Measurements from ENCODE around the gene CCS. TPM values are rescaled to one million over a fixed set of nuclear protein-coding genes. Genes with fewer than 3 reads are reported as not detected.
A peak's percentile ranks its signal among the peaks of the same experiment; 100 is the strongest.

CCS gene
- total RNA-seq, 4 donors from 2014 or later = 12.7 to 27.5 (median 21.2) TPM

GRCh38 chr11:66546368-66546965 lies 46.5 kb upstream of the CCS start, which contains the start of gene ACTN3:
TSS of gene ACTN3 (plus strand) at chr11:66546903. CDS start at chr11:66546938, 35 bp downstream.
- H3K4me3 ChIP-seq = peak within 1 kb of the TSS; percentile 68 to 90 (median 82)
- intact Hi-C loops (cut with DNase I) = no loop called here
- H3K4me1 ChIP-seq = peaks cover 7 to 40% (median 26%) of the 10 kb centered on the region in 3 donors
- no peaks in the 10 kb centered on the region for H3K27me3 ChIP-seq
- no peak for TF ChIP-seq CTCF (IDR thresholded peaks at IDR 0.05)
- WGBS, 2 donors = 2% methylated on average over 18 of the region's 37 CpGs; no CpG with 5 or more reads in 1 of the 2 donors
- H3K27ac ChIP-seq = peak within 1 kb of the TSS; percentile 60 to 89 (median 84)
- DNase-seq = no peak
- no peaks in the 10 kb centered on the region for H3K9me3 ChIP-seq
- H3K36me3 ChIP-seq = peaks cover 0 to 22% (median 0%) of the 10 kb centered on the region in 3 donors

GRCh38 chr11:66546966-66547661 lies 45.9 kb upstream of the CCS start:
- no peaks in the 10 kb centered on the region for H3K9me3 ChIP-seq
- 29 to 34% methylated on average over 6 to 7 of the region's 18 CpGs for WGBS, 2 donors
- TF ChIP-seq CTCF (IDR thresholded peaks at IDR 0.05) (no peak), POLR2A (IDR thresholded peaks at IDR 0.05) (no peak)
- H3K4me1 ChIP-seq = peaks cover 7 to 40% (median 26%) of the 10 kb centered on the region in 3 donors
- no peak for DNase-seq
- peaks cover 0 to 16% (median 0%) of the 10 kb centered on the region in 3 donors for H3K36me3 ChIP-seq
- intact Hi-C loops (cut with DNase I) = no loop called here
- no peaks in the 10 kb centered on the region for H3K27me3 ChIP-seq
- H3K27ac ChIP-seq = peak overlapping the region in 3 of 4 donors; percentile 60 to 89 (median 86)
- peak overlapping the region; percentile 68 to 90 (median 82) for H3K4me3 ChIP-seq

GRCh38 chr11:66547662-66548009 lies 45.3 kb upstream of the CCS start:
- H3K27ac ChIP-seq = no peak overlapping the region
- no peaks in the 10 kb centered on the region for H3K9me3 ChIP-seq
- WGBS, 2 donors = 100% methylated on average over 2 of the region's 5 CpGs; no CpG with 5 or more reads in 1 of the 2 donors
- H3K4me3 ChIP-seq = no peak overlapping the region
- intact Hi-C loops (cut with DNase I) = no loop called here
- H3K36me3 ChIP-seq = peaks cover 0 to 10% (median 0%) of the 10 kb centered on the region in 3 donors
- no peak for DNase-seq
- no peak for TF ChIP-seq POLR2A (IDR thresholded peaks at IDR 0.05)
- TF ChIP-seq CTCF (IDR thresholded peaks at IDR 0.05) = no peak
- no peaks in the 10 kb centered on the region for H3K27me3 ChIP-seq
- peaks cover 7 to 40% (median 26%) of the 10 kb centered on the region in 3 donors for H3K4me1 ChIP-seq

- TF ChIP-seq CTCF (IDR thresholded peaks at IDR 0.05) (no peak), POLR2A (IDR thresholded peaks at IDR 0.05) (no peak)
- Histone ChIP-seq H3K27ac (no peak overlapping the region), H3K27me3 (no peaks in the 10 kb centered on the region), H3K4me3 (no peak overlapping the region), H3K36me3 (peaks cover 0 to 6% (median 0%) of the 10 kb centered on the region in 3 donors), H3K4me1 (peaks cover 7 to 40% (median 26%) of the 10 kb centered on the region in 3 donors), H3K9me3 (no peaks in the 10 kb centered on the region)
- no peak for DNase-seq
- intact Hi-C loops (cut with DNase I) = no loop called here
- WGBS, 2 donors = 46 to 61% methylated on average over 9 to 11 of the region's 11 CpGs
Measured at GRCh38 chr11:66548041-66548440, 44.9 kb upstream of the CCS start.

Measured in esophagus squamous epithelium (tissue), 5 donors.